Calu3 (cell line): ENCODE measurements around the gene STAC. TPM values are rescaled to one million over a fixed set of nuclear protein-coding genes. Genes with fewer than 3 reads are reported as not detected.

Experiments
- Bru-seq: library from RNA; stranded (reverse); fragments of 400-500 nt; gene quantifications from one replicate; lab custom pipeline; 2021; lab: Mats Ljungman, UMichigan
- BruChase-seq, 2 experiments: library from RNA; stranded (reverse); fragments of 400-500 nt; gene quantifications; one replicate each; lab custom pipeline; 2021; lab: Mats Ljungman, UMichigan
- BruUV-seq: library from RNA; stranded (reverse); fragments of 400-500 nt; replicated peaks from 2 replicates; lab custom pipeline; 2021; lab: Mats Ljungman, UMichigan
- CTCF ChIA-PET: fragments of 300-600 bp; sonication (Branson Sonifier 250); formaldehyde crosslinking; loops from one replicate; lab custom pipeline; 2022; ENCODE audit warnings: antibody characterized with exemption; lab: Charles Lee
- DNase-seq: peaks from one replicate; pipeline ENCODE4 v3.0.0; 2022
- H3K27ac Mint-ChIP-seq: one replicate; pipeline ENCODE4 v1.8.0; 2022; ENCODE audit warnings: mixed read lengths; ENCODE audit not compliant: unreplicated experiment
- H3K27me3 Mint-ChIP-seq: one replicate; pipeline ENCODE4 v1.8.0; 2022; ENCODE audit warnings: mixed read lengths; ENCODE audit not compliant: unreplicated experiment
- H3K36me3 Mint-ChIP-seq: one replicate; pipeline ENCODE4 v1.8.0; 2022; ENCODE audit warnings: mild to moderate bottlenecking, moderate library complexity, mixed read lengths; ENCODE audit not compliant: insufficient read depth, unreplicated experiment
- H3K4me1 Mint-ChIP-seq: one replicate; pipeline ENCODE4 v1.8.0; 2022; ENCODE audit warnings: mild to moderate bottlenecking, low read depth, mixed read lengths; ENCODE audit not compliant: unreplicated experiment
- H3K4me3 Mint-ChIP-seq: one replicate; pipeline ENCODE4 v1.8.0; 2022; ENCODE audit warnings: mild to moderate bottlenecking, low read depth, moderate library complexity, mixed read lengths; ENCODE audit not compliant: unreplicated experiment
- H3K9me3 Mint-ChIP-seq: one replicate; pipeline ENCODE4 v1.8.0; 2022; ENCODE audit warnings: low read depth, mixed read lengths; ENCODE audit not compliant: unreplicated experiment
- intact Hi-C: fragments of 100-400 bp; cut with micrococcal nuclease; formaldehyde crosslinking; loops from one replicate; pipeline ENCODE4 v1.10.0; 2022; ENCODE audit not compliant: unreplicated experiment
- long read RNA-seq: library from polyadenylated mRNA; stranded (forward); transcript quantifications from one replicate; pipeline ENCODE4 v2.0.0, GENCODE V29; 2022
- total RNA-seq: library from RNA; stranded (reverse); gene quantifications from 2 replicates; pipeline ENCODE4 v1.2.3, GENCODE V29; 2022
- TF ChIP-seq, protein P1 (sequence below): fragments of 200-600 bp; IDR thresholded peaks from one replicate; pipeline ENCODE4 v1.8.0; 2022; ENCODE audit warnings: antibody characterized with exemption; ENCODE audit not compliant: unreplicated experiment

Gene STAC, protein sequence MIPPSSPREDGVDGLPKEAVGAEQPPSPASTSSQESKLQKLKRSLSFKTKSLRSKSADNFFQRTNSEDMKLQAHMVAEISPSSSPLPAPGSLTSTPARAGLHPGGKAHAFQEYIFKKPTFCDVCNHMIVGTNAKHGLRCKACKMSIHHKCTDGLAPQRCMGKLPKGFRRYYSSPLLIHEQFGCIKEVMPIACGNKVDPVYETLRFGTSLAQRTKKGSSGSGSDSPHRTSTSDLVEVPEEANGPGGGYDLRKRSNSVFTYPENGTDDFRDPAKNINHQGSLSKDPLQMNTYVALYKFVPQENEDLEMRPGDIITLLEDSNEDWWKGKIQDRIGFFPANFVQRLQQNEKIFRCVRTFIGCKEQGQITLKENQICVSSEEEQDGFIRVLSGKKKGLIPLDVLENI
- total RNA-seq (12.0 and 12.8 TPM in 2 replicates), Bru-seq, nascent RNA (percentile 65 among the genes with signal in this experiment), BruChase-seq, experiment 1, labeled RNA remaining after a 6-hour chase (percentile 56 among the genes with signal in this experiment), BruChase-seq, experiment 2, labeled RNA remaining after a 2-hour chase (percentile 53 among the genes with signal in this experiment)
- long read RNA-seq, transcript STAC-201 (11 exons, 3,227 nt) = major isoform, 9 of 35 reads
- long read RNA-seq, partial matches to known transcripts = 4 of 35 reads
- long read RNA-seq, other reads (novel, unspliced or antisense) = 19 of 35 reads

DNA sequence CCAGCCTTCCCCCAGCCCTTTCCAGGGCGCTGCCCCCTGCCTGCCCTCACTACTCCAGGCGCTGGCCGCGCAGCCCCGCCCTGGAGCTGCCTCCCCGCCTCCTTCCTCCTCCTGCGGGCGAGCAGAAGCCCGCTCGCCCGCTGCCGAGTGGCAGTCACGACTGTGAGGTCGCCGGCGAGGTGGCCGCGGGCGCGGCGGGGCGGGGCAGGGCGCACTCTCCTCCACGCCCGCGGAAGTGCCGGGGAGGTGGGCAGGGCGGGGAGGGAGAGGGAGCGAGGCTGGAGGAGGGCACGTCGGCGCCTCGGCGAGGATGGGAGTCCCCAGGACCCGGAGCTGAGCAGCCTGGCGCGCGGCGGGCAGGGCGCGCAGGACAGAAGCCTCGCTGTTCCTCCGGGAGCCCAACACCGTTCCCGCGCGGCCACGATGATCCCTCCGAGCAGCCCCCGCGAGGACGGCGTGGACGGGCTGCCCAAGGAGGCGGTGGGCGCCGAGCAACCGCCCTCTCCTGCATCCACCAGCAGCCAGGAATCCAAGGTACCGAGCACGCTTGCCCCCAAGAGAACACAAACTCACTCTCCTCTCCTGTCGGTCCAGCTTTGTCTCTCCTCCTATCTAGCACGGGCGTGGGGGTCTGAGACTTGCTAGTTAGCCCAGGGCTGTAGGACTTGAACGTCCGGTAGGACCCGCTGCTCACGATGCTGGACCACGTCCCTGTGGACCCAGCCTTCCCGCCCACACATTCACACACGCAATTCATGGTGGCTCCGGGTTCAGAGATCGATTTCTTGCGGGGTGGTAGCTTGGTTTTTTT, at the start of gene STAC:
Gene STAC, plus strand, starts transcription at position 284 of the 811 bp plus-strand sequence. Its CDS starts 140 bp downstream, at position 424.
- CTCF ChIA-PET = interaction anchor here (0.6 to 2.0 kb wide), 3 partner anchors 8 to 547 kb away, joined by 3 to 5 read pairs (median 3); no protein-coding TSS in a partner anchor
- H3K27me3 Mint-ChIP-seq = no peaks in the 10 kb centered on the region
- H3K9me3 Mint-ChIP-seq = no peaks in the 10 kb centered on the region
- peak; percentile 84 for DNase-seq
- intact Hi-C loops = no loop called here
- H3K36me3 Mint-ChIP-seq = peaks cover 14% of the 10 kb centered on the region
- peaks cover 12% of the 10 kb centered on the region for H3K4me1 Mint-ChIP-seq
- TF ChIP-seq, protein P1, sequence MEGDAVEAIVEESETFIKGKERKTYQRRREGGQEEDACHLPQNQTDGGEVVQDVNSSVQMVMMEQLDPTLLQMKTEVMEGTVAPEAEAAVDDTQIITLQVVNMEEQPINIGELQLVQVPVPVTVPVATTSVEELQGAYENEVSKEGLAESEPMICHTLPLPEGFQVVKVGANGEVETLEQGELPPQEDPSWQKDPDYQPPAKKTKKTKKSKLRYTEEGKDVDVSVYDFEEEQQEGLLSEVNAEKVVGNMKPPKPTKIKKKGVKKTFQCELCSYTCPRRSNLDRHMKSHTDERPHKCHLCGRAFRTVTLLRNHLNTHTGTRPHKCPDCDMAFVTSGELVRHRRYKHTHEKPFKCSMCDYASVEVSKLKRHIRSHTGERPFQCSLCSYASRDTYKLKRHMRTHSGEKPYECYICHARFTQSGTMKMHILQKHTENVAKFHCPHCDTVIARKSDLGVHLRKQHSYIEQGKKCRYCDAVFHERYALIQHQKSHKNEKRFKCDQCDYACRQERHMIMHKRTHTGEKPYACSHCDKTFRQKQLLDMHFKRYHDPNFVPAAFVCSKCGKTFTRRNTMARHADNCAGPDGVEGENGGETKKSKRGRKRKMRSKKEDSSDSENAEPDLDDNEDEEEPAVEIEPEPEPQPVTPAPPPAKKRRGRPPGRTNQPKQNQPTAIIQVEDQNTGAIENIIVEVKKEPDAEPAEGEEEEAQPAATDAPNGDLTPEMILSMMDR = no peak
- peak within 1 kb of the TSS; percentile 94 for H3K4me3 Mint-ChIP-seq
- no TSS peak for BruUV-seq
- H3K27ac Mint-ChIP-seq = peak within 1 kb of the TSS; percentile 62

DNA sequence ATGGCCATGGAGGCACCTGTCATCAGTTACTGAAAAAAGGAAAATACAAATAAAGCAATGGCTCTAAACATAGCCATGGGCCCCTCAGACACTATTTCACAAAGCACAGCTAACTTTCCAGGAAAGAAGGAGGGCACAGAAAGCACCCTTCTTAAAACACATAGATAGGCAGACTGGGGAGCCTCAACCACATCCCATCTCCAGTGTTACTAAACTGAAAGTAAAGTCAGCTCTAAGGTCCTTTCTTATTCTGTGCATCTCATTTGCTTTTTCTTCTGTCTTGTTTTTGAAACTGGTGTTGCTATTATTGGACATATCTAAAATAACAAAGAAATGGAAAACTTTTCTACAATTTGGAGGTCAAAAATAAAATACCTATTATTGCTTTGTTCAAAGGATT, 48.2 kb upstream of the STAC start:
- TF ChIP-seq, protein P1 = no peak
- no peak overlapping the region for H3K27ac Mint-ChIP-seq
- no peaks in the 10 kb centered on the region for H3K9me3 Mint-ChIP-seq
- BruUV-seq = no TSS peak
- H3K36me3 Mint-ChIP-seq = no peaks in the 10 kb centered on the region
- DNase-seq = no peak
- no peaks in the 10 kb centered on the region for H3K27me3 Mint-ChIP-seq
- CTCF ChIA-PET = no interaction called here
- H3K4me1 Mint-ChIP-seq = peaks cover 12% of the 10 kb centered on the region
- no peak overlapping the region for H3K4me3 Mint-ChIP-seq
- intact Hi-C loops = no loop called here

DNA sequence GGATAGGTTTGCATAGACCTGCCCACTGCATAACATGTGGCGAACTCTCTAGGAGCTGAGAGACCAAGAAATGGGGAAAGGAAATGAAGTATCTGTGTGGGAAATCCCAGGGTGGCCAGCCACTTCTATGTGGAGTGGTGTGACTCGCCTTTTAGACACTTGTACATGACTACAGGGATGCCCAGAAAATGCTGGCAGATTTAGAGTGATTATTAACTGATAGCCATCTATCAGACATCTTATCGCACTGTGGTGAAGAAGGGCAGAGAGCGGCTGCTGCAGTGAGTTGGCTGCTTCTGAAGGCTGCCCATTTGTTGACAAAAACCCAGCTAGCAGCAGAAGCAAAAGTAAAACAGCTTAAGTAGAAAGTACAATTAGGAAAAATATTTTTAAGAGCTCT, 18.1 kb upstream of the STAC start:
- intact Hi-C loops = loop anchor here (1.0 kb wide), 1 partner anchor 21 kb away; no protein-coding TSS in a partner anchor
- CTCF ChIA-PET = interaction anchor here (1.3 kb wide), 1 partner anchor 10 kb away, joined by 8 read pairs; no protein-coding TSS in a partner anchor
- peaks cover 38% of the 10 kb centered on the region for H3K4me1 Mint-ChIP-seq
- TF ChIP-seq, protein P1 = no peak
- no peaks in the 10 kb centered on the region for H3K36me3 Mint-ChIP-seq
- peaks cover 2% of the 10 kb centered on the region for H3K9me3 Mint-ChIP-seq
- no TSS peak for BruUV-seq
- no peaks in the 10 kb centered on the region for H3K27me3 Mint-ChIP-seq
- no peak overlapping the region for H3K4me3 Mint-ChIP-seq
- DNase-seq = no peak
- H3K27ac Mint-ChIP-seq = no peak overlapping the region

DNA sequence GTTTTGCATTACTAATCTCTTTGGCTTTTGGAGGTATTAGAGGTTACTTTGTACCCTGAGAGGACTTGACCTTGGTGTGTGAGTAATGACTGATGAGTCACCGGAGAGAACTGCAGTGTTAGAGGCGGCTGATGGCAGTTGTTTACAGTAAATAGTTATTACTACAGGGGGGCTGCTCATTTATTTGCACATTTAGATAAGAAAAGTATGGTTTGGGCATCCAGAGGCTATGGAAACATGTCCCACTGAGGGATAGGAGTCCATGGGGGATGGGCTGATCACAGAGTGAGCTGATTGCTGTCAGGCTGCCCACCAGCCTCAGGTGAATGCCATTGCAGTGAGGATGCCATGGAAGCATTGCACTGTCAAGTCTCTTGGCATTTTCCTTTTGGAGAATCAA, 17.3 kb upstream of the STAC start:
- TF ChIP-seq, protein P1 = no peak
- CTCF ChIA-PET = interaction anchor here (1.3 kb wide), 1 partner anchor 10 kb away, joined by 8 read pairs; no protein-coding TSS in a partner anchor
- peaks cover 2% of the 10 kb centered on the region for H3K9me3 Mint-ChIP-seq
- intact Hi-C loops = loop anchor here (1.0 kb wide), 1 partner anchor 22 kb away; no protein-coding TSS in a partner anchor
- DNase-seq = peak; percentile 47
- peaks cover 38% of the 10 kb centered on the region for H3K4me1 Mint-ChIP-seq
- no peak overlapping the region for H3K27ac Mint-ChIP-seq
- BruUV-seq = no TSS peak
- no peaks in the 10 kb centered on the region for H3K27me3 Mint-ChIP-seq
- H3K36me3 Mint-ChIP-seq = no peaks in the 10 kb centered on the region
- H3K4me3 Mint-ChIP-seq = no peak overlapping the region
